ENCODE measurements around the gene PTPRD. TPM values are rescaled to one million over a fixed set of nuclear protein-coding genes. Genes with fewer than 3 reads are reported as not detected.

The PTPRD gene
- total RNA-seq, 1 experiment from 2014 or later = 70.1 TPM

- CTCF ChIA-PET = no interaction called here
- no peaks in the 10 kb centered on the region for H3K4me1 Mint-ChIP-seq (ENCODE audit: low read depth, unreplicated experiment)
Observed at GRCh38 chr9:10008101-10008799, 604.6 kb downstream of the PTPRD start.

GRCh38 chr9:10007356-10007755 is 605.4 kb downstream of the PTPRD start:
- intact Hi-C loops (cut with micrococcal nuclease; ENCODE audit: unreplicated experiment) = no loop called here
- Histone ChIP-seq H3K27me3 (replicated peaks; ENCODE audit: control insufficient read depth, insufficient read depth, low read length) (no peaks in the 10 kb centered on the region), H3K36me3 (ENCODE audit: control insufficient read depth, insufficient read depth, low read length) (no peaks in the 10 kb centered on the region), H3K4me1 (no peaks in the 10 kb centered on the region), H3K4me3 (ENCODE audit: low read depth, low read length) (no peak overlapping the region), H3K9me3 (no peaks in the 10 kb centered on the region)
- H3K9me3 Mint-ChIP-seq (ENCODE audit: unreplicated experiment) = no peaks in the 10 kb centered on the region
- H3K27ac Mint-ChIP-seq (ENCODE audit: unreplicated experiment) = no peak overlapping the region
- no peaks in the 10 kb centered on the region for H3K27me3 Mint-ChIP-seq (ENCODE audit: insufficient read depth, unreplicated experiment)
- ChIA-PET POLR2A (no interaction called here), CTCF (no interaction called here)
- DNase-seq = no peak
- H3K36me3 Mint-ChIP-seq (ENCODE audit: insufficient read depth, unreplicated experiment) = no peaks in the 10 kb centered on the region
- no peak overlapping the region for H3K4me3 Mint-ChIP-seq (ENCODE audit: unreplicated experiment)
- TF ChIP-seq, protein P1, sequence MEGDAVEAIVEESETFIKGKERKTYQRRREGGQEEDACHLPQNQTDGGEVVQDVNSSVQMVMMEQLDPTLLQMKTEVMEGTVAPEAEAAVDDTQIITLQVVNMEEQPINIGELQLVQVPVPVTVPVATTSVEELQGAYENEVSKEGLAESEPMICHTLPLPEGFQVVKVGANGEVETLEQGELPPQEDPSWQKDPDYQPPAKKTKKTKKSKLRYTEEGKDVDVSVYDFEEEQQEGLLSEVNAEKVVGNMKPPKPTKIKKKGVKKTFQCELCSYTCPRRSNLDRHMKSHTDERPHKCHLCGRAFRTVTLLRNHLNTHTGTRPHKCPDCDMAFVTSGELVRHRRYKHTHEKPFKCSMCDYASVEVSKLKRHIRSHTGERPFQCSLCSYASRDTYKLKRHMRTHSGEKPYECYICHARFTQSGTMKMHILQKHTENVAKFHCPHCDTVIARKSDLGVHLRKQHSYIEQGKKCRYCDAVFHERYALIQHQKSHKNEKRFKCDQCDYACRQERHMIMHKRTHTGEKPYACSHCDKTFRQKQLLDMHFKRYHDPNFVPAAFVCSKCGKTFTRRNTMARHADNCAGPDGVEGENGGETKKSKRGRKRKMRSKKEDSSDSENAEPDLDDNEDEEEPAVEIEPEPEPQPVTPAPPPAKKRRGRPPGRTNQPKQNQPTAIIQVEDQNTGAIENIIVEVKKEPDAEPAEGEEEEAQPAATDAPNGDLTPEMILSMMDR (IDR thresholded peaks at IDR 0.05; ENCODE audit: insufficient read depth in 1 of 2, low read depth in 1 of 2, low read length in 1 of 2, severe bottlenecking in 1 of 2, unreplicated experiment in 1 of 2) = no peak
- BruUV-seq (replicated peaks) = no TSS peak
- H3K4me1 Mint-ChIP-seq (ENCODE audit: low read depth, unreplicated experiment) = no peaks in the 10 kb centered on the region

More at GRCh38 chr9:10008101-10008799, 604.6 kb downstream of the PTPRD start:
- H3K9me3 ChIP-seq = no peaks in the 10 kb centered on the region
- H3K4me3 Mint-ChIP-seq (ENCODE audit: unreplicated experiment) = no peak overlapping the region
- H3K36me3 Mint-ChIP-seq (ENCODE audit: insufficient read depth, unreplicated experiment) = no peaks in the 10 kb centered on the region
- no peaks in the 10 kb centered on the region for H3K36me3 ChIP-seq (ENCODE audit: control insufficient read depth, insufficient read depth, low read length)
- H3K4me3 ChIP-seq (ENCODE audit: low read depth, low read length) = no peak overlapping the region
- H3K27me3 ChIP-seq (replicated peaks; ENCODE audit: control insufficient read depth, insufficient read depth, low read length) = no peaks in the 10 kb centered on the region
- DNase-seq = no peak
- no peaks in the 10 kb centered on the region for H3K4me1 ChIP-seq
- H3K9me3 Mint-ChIP-seq (ENCODE audit: unreplicated experiment) = no peaks in the 10 kb centered on the region
- no peak overlapping the region for H3K27ac Mint-ChIP-seq (ENCODE audit: unreplicated experiment)
- TF ChIP-seq, protein P1 (IDR thresholded peaks at IDR 0.05; ENCODE audit: insufficient read depth in 1 of 2, low read depth in 1 of 2, low read length in 1 of 2, severe bottlenecking in 1 of 2, unreplicated experiment in 1 of 2) = no peak
- no TSS peak for BruUV-seq (replicated peaks)
- POLR2A ChIA-PET = no interaction called here
- H3K27me3 Mint-ChIP-seq (ENCODE audit: insufficient read depth, unreplicated experiment) = no peaks in the 10 kb centered on the region
- intact Hi-C loops (cut with micrococcal nuclease; ENCODE audit: unreplicated experiment) = no loop called here

GRCh38 chr9:10005206-10005605 is 607.6 kb downstream of the PTPRD start:
- H3K27ac Mint-ChIP-seq (ENCODE audit: unreplicated experiment) = no peak overlapping the region
- H3K36me3 Mint-ChIP-seq (ENCODE audit: insufficient read depth, unreplicated experiment) = no peaks in the 10 kb centered on the region
- H3K27me3 Mint-ChIP-seq (ENCODE audit: insufficient read depth, unreplicated experiment) = no peaks in the 10 kb centered on the region
- H3K9me3 ChIP-seq = no peaks in the 10 kb centered on the region
- H3K36me3 ChIP-seq (ENCODE audit: control insufficient read depth, insufficient read depth, low read length) = no peaks in the 10 kb centered on the region
- POLR2A ChIA-PET = no interaction called here
- no peaks in the 10 kb centered on the region for H3K27me3 ChIP-seq (replicated peaks; ENCODE audit: control insufficient read depth, insufficient read depth, low read length)
- CTCF ChIA-PET = no interaction called here
- no peak overlapping the region for H3K4me3 Mint-ChIP-seq (ENCODE audit: unreplicated experiment)
- H3K9me3 Mint-ChIP-seq (ENCODE audit: unreplicated experiment) = no peaks in the 10 kb centered on the region
- DNase-seq = no peak
- H3K4me1 Mint-ChIP-seq (ENCODE audit: low read depth, unreplicated experiment) = no peaks in the 10 kb centered on the region
- intact Hi-C loops (cut with micrococcal nuclease; ENCODE audit: unreplicated experiment) = no loop called here
- no peak overlapping the region for H3K4me3 ChIP-seq (ENCODE audit: low read depth, low read length)
- no peaks in the 10 kb centered on the region for H3K4me1 ChIP-seq
- TF ChIP-seq, protein P1 (IDR thresholded peaks at IDR 0.05; ENCODE audit: insufficient read depth in 1 of 2, low read depth in 1 of 2, low read length in 1 of 2, severe bottlenecking in 1 of 2, unreplicated experiment in 1 of 2) = no peak
- BruUV-seq (replicated peaks) = no TSS peak
